ENCODE results near the gene ADCY9.

- TF ChIP-seq EZH2 (IDR thresholded peaks at IDR 0.05; ENCODE audit: borderline replicate concordance, low read depth, low read length, poor library complexity, severe bottlenecking) (no peak), CTCF (conservative IDR thresholded peaks at IDR 0.05; ENCODE audit: low read depth, low read length) (no peak)
Measured at GRCh38 chr16:4113358-4114256, 2.6 kb downstream of the ADCY9 start.

Data from A673 (cell line).